ENCODE measurements around the gene DRD2. TPM values are rescaled to one million over a fixed set of nuclear protein-coding genes. Genes with fewer than 3 reads are reported as not detected.

DRD2 gene
- total and polyA plus RNA-seq, 4 donors, result not detected

- 61% methylated on average over 3 of the region's 3 CpGs for WGBS
- Histone ChIP-seq H3K4me3 (ENCODE audit: low read depth in 1 of 3, low read length in 3 of 3) (no peak overlapping the region), H3K4me1 (ENCODE audit: control insufficient read depth in 4 of 4, insufficient read depth in 4 of 4, low read length in 3 of 4) (no peaks in the 10 kb centered on the region), H3K9ac (ENCODE audit: low read depth in 1 of 2, low read length in 2 of 2) (no peak overlapping the region), H3K27ac (ENCODE audit: low read depth in 1 of 2, low read length in 2 of 2) (no peak overlapping the region), H3K36me3 (ENCODE audit: control insufficient read depth in 4 of 4, insufficient read depth in 3 of 4, low read depth in 1 of 4, low read length in 3 of 4) (no peaks in the 10 kb centered on the region), H3K27me3 (ENCODE audit: control insufficient read depth in 4 of 4, insufficient read depth in 4 of 4, low read length in 3 of 4) (no peaks in the 10 kb centered on the region), H3K9me3 (ENCODE audit: control insufficient read depth in 4 of 4, low read length in 3 of 4) (no peaks in the 10 kb centered on the region)
- TF ChIP-seq JUND (IDR thresholded peaks at IDR 0.05) (no peak), ATF3 (IDR thresholded peaks at IDR 0.05) (no peak), MAX (IDR thresholded peaks at IDR 0.05) (no peak), RAD21 (IDR thresholded peaks at IDR 0.05) (no peak), HNF4G (IDR thresholded peaks at IDR 0.05) (no peak), NR2F2 (IDR thresholded peaks at IDR 0.05) (no peak), YY1 (IDR thresholded peaks at IDR 0.05) (no peak), GABPA (IDR thresholded peaks at IDR 0.05 in 1 of 2, conservative IDR thresholded peaks at IDR 0.05 in 1 of 2) (no peak), SP1 (IDR thresholded peaks at IDR 0.05) (no peak), TAF1 (conservative IDR thresholded peaks at IDR 0.05) (no peak), HNF4A (conservative IDR thresholded peaks at IDR 0.05) (no peak), REST (IDR thresholded peaks at IDR 0.05) (no peak), EGR1 (IDR thresholded peaks at IDR 0.05; ENCODE audit: low read depth in 2 of 2) (no peak), CTCF (IDR thresholded peaks at IDR 0.05; ENCODE audit: low read depth, low read length, missing input control) (no peak), ZBTB33 (IDR thresholded peaks at IDR 0.05) (no peak)
- no peak for DNase-seq (ENCODE audit: low spot score)
Observed at GRCh38 chr11:113376156-113376555, 99.0 kb downstream of the DRD2 start.

GRCh38 chr11:113375402-113375801 lies 99.8 kb downstream of the DRD2 start:
- DNase-seq (ENCODE audit: low spot score), result no peak
- TF ChIP-seq MAX (IDR thresholded peaks at IDR 0.05) (no peak), ZBTB33 (IDR thresholded peaks at IDR 0.05) (no peak), FOXA1 (IDR thresholded peaks at IDR 0.05) (no peak), EGR1 (IDR thresholded peaks at IDR 0.05; ENCODE audit: low read depth in 2 of 2) (no peak), REST (IDR thresholded peaks at IDR 0.05) (no peak), YY1 (IDR thresholded peaks at IDR 0.05) (no peak), FOXA2 (IDR thresholded peaks at IDR 0.05) (no peak), TAF1 (conservative IDR thresholded peaks at IDR 0.05) (no peak), HNF4A (conservative IDR thresholded peaks at IDR 0.05) (no peak), RXRA (IDR thresholded peaks at IDR 0.05) (no peak)
- Histone ChIP-seq H3K9me3 (ENCODE audit: control insufficient read depth in 4 of 4, low read length in 3 of 4) (no peaks in the 10 kb centered on the region), H3K4me3 (ENCODE audit: low read depth in 1 of 3, low read length in 3 of 3) (no peak overlapping the region), H3K36me3 (ENCODE audit: control insufficient read depth in 4 of 4, insufficient read depth in 3 of 4, low read depth in 1 of 4, low read length in 3 of 4) (no peaks in the 10 kb centered on the region), H3K4me1 (ENCODE audit: control insufficient read depth in 4 of 4, insufficient read depth in 4 of 4, low read length in 3 of 4) (no peaks in the 10 kb centered on the region), H3K9ac (ENCODE audit: low read depth in 1 of 2, low read length in 2 of 2) (no peak overlapping the region), H3K27ac (ENCODE audit: low read depth in 1 of 2, low read length in 2 of 2) (no peak overlapping the region), H3K27me3 (ENCODE audit: control insufficient read depth in 4 of 4, insufficient read depth in 4 of 4, low read length in 3 of 4) (no peaks in the 10 kb centered on the region)
- WGBS, result 95% methylated on average over 5 of the region's 5 CpGs
